Measurements from ENCODE around the gene PLCD1. TPM values are rescaled to one million over a fixed set of nuclear protein-coding genes. Genes with fewer than 3 reads are reported as not detected.
A peak's percentile ranks its signal among the peaks of the same experiment; 100 is the strongest.

PLCD1 gene
- total RNA-seq, 2 donors from 2014 or later, result 61.8 to 67.1 TPM

DNA sequence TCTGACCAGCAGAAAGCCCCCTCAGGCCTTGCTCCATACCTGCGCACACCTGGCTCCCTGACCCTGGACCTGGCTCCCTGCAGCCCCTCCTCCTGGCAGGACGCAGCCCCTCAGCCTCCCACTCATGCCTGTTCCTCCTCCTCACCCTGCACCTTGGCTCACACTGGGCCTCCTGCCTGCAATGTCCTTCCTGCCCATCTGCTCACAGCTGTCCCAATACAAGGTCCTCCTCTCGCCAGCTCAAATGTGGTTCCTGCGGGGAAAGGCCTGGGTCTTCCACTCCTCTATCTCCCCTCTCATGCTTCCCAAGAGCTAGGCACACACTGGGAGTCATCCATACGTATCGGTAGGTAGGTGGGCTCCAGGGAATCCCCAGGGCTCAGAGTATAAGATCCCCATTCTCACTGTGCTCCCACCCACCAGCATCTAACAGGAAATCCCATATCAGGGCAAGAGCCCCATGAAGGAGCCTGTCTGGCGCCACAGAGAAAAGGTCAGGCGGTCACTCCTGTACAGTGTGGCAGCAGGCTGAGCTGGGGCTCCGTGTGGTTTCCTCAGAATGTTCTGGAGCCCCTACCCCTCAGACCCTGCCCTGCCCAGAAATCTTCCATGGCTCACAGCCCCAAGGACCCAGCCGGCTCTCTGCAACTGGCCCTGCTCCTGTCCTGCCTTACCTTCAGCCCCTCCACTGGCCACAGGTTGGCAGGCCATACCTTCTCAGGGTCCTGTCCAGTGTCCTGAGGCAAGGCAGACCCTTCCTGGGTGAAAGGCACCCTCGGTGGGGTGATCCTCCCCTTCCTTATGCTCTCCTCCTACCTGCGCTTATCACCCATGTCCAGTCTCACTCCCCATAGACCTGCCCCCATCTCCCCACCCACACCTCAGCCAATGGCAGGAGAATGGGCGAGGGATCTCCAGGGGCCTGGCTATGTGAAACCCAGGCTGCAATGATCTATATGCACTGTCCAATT is 10.9 kb downstream of the PLCD1 start:
- Mint-ChIP-seq H3K27me3 (no peaks in the 10 kb centered on the region), H3K27ac (peak overlapping the region; percentile 61), H3K36me3 (ENCODE audit: low read depth) (peaks cover 21% of the 10 kb centered on the region), H3K4me3 (peak overlapping the region; percentile 57), H3K4me1 (peaks cover 31% of the 10 kb centered on the region)
- no peaks in the 10 kb centered on the region for H3K9me3 ChIP-seq (ENCODE audit: control insufficient read depth, low read length, poor library complexity, severe bottlenecking)
- ATAC-seq (no peak), DNase-seq (no peak)

- peaks cover 23% of the 10 kb centered on the region for H3K4me1 Mint-ChIP-seq
- no peaks in the 10 kb centered on the region for H3K9me3 ChIP-seq (ENCODE audit: control insufficient read depth, low read length, poor library complexity, severe bottlenecking)
- DNase-seq (no peak), ATAC-seq (no peak)
- H3K27ac Mint-ChIP-seq, result peak overlapping the region; percentile 61
- H3K27me3 Mint-ChIP-seq, result no peaks in the 10 kb centered on the region
- H3K36me3 Mint-ChIP-seq (ENCODE audit: low read depth), result peaks cover 21% of the 10 kb centered on the region
- H3K4me3 Mint-ChIP-seq, result no peak overlapping the region
Observed at GRCh38 chr3:38017445-38018295, 11.8 kb downstream of the PLCD1 start.

- Mint-ChIP-seq H3K27ac (no peak overlapping the region), H3K4me3 (no peak overlapping the region), H3K27me3 (no peaks in the 10 kb centered on the region), H3K36me3 (ENCODE audit: low read depth) (peaks cover 21% of the 10 kb centered on the region), H3K4me1 (peaks cover 17% of the 10 kb centered on the region)
- ATAC-seq (no peak), DNase-seq (no peak)
- no peaks in the 10 kb centered on the region for H3K9me3 ChIP-seq (ENCODE audit: control insufficient read depth, low read length, poor library complexity, severe bottlenecking)
Observed at GRCh38 chr3:38016847-38017444, 12.5 kb downstream of the PLCD1 start.

DNA sequence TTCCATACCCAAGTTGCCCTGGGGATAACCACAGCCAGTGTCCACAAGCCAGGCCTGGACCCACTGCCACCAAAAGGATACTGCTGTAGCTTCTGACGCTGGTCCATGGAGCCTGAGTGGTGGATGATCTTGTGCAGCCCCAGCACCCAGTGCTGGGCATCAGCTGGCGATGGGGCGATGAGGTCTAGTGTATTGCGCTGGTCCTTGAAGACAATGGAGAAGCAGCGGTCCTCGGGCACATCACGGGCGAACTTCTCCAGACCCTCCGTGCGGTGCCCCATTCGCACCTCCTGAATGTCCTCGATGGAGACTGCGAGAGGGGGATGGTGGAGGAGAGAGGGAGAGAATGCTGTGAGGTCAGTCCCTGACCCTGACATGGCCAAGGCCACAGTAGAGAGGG is 13.0 kb downstream of the PLCD1 start:
- H3K4me1 Mint-ChIP-seq, result peaks cover 13% of the 10 kb centered on the region
- H3K4me3 Mint-ChIP-seq, result no peak overlapping the region
- H3K27ac Mint-ChIP-seq, result no peak overlapping the region
- peaks cover 21% of the 10 kb centered on the region for H3K36me3 Mint-ChIP-seq (ENCODE audit: low read depth)
- no peaks in the 10 kb centered on the region for H3K9me3 ChIP-seq (ENCODE audit: control insufficient read depth, low read length, poor library complexity, severe bottlenecking)
- DNase-seq (no peak), ATAC-seq (no peak)
- no peaks in the 10 kb centered on the region for H3K27me3 Mint-ChIP-seq

GRCh38 chr3:38015984-38016383 is 13.5 kb downstream of the PLCD1 start:
- ATAC-seq (no peak), DNase-seq (no peak)
- Mint-ChIP-seq H3K4me1 (peaks cover 10% of the 10 kb centered on the region), H3K36me3 (ENCODE audit: low read depth) (peaks cover 21% of the 10 kb centered on the region), H3K27me3 (no peaks in the 10 kb centered on the region), H3K4me3 (no peak overlapping the region), H3K27ac (peak overlapping the region; percentile 16)
- no peaks in the 10 kb centered on the region for H3K9me3 ChIP-seq (ENCODE audit: control insufficient read depth, low read length, poor library complexity, severe bottlenecking)

DNA sequence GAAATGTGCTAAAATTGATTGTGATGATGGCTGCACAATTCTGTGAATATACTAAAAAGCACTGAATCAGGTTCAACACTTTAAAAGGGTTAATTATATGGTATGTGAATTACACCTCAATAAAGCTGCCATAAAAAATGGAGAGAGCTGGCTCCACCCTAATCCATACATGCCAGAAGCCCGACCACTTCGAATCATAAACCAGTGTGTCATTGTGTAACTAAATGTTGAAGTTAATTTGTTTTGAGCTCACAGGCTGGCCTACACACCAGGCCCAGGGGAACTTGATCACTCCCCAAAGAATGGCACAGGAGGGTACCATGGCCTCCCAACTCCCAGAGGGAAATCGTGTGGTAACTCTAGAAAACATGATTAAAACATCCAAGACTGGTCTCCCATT is 14.0 kb downstream of the PLCD1 start:
- peaks cover 20% of the 10 kb centered on the region for H3K36me3 Mint-ChIP-seq (ENCODE audit: low read depth)
- no peak overlapping the region for H3K4me3 Mint-ChIP-seq

GRCh38 chr3:38011111-38011510 is 18.3 kb downstream of the PLCD1 start:
- Mint-ChIP-seq H3K27me3 (no peaks in the 10 kb centered on the region), H3K4me1 (no peaks in the 10 kb centered on the region), H3K27ac (peak overlapping the region; percentile 53), H3K36me3 (ENCODE audit: low read depth) (peaks cover 3% of the 10 kb centered on the region), H3K4me3 (no peak overlapping the region)
- no peaks in the 10 kb centered on the region for H3K9me3 ChIP-seq (ENCODE audit: control insufficient read depth, low read length, poor library complexity, severe bottlenecking)
- no peak for DNase-seq
- ATAC-seq, result no peak

More for the DNA sequence above, 14.0 kb downstream of the PLCD1 start:
- H3K4me1 Mint-ChIP-seq, result peaks cover 6% of the 10 kb centered on the region
- H3K9me3 ChIP-seq (ENCODE audit: control insufficient read depth, low read length, poor library complexity, severe bottlenecking), result no peaks in the 10 kb centered on the region
- peak overlapping the region; percentile 16 for H3K27ac Mint-ChIP-seq
- no peaks in the 10 kb centered on the region for H3K27me3 Mint-ChIP-seq
- ATAC-seq, result no peak
- DNase-seq, result no peak

DNA sequence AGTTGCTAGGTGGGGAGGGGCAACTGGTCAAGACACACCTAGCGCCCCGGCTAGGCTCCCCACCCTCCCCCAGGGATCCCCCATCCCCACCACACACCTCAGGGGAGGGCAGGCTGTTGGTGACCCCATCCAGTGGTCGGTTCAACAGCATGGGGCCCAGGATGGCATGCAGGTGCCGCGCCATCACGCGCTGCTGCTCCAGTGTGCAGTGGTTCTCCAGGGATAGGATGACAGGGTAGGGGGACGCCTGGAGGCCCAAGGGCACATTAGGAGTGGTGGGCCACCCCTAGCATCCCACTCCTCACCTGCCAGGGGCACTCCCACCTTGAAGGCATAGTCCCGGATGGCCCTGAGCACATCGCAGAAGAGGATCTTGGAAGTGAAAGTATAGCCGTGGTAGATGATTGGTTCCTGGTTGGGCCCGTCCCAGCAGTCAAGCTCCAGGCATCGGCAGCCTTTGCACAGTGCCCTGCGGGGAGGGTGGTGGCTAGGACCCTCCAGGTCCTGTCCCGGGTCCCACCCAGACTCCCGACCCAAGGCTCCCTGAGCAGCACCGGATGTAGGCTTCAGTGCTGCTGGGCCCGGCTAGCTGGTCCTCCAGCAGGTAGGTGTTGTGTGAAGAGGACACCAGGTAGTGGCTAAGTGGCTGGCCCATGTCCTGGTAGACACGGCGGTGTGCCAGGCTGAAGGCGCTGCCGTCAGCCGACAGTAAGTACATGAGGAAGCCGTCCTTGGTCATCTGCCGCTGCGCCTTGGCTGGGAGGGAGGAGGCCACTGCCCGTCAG is 19.4 kb downstream of the PLCD1 start:
- ATAC-seq, result no peak
- Mint-ChIP-seq H3K4me3 (no peak overlapping the region), H3K4me1 (peaks cover under 1% of the 10 kb centered on the region), H3K36me3 (ENCODE audit: low read depth) (no peaks in the 10 kb centered on the region), H3K27ac (peak overlapping the region; percentile 53), H3K27me3 (no peaks in the 10 kb centered on the region)
- no peaks in the 10 kb centered on the region for H3K9me3 ChIP-seq (ENCODE audit: control insufficient read depth, low read length, poor library complexity, severe bottlenecking)
- DNase-seq, result no peak

GRCh38 chr3:38008971-38009580 is 20.4 kb downstream of the PLCD1 start:
- H3K9me3 ChIP-seq (ENCODE audit: control insufficient read depth, low read length, poor library complexity, severe bottlenecking), result no peaks in the 10 kb centered on the region
- H3K27ac Mint-ChIP-seq, result no peak overlapping the region
- H3K36me3 Mint-ChIP-seq (ENCODE audit: low read depth), result no peaks in the 10 kb centered on the region
- ATAC-seq, result no peak
- peaks cover 9% of the 10 kb centered on the region for H3K4me1 Mint-ChIP-seq
- no peak for DNase-seq
- no peak overlapping the region for H3K4me3 Mint-ChIP-seq
- H3K27me3 Mint-ChIP-seq, result no peaks in the 10 kb centered on the region

- no peak for ATAC-seq
- no peaks in the 10 kb centered on the region for H3K27me3 Mint-ChIP-seq
- no peaks in the 10 kb centered on the region for H3K36me3 Mint-ChIP-seq (ENCODE audit: low read depth)
- H3K4me3 Mint-ChIP-seq, result no peak overlapping the region
- H3K9me3 ChIP-seq (ENCODE audit: control insufficient read depth, low read length, poor library complexity, severe bottlenecking), result no peaks in the 10 kb centered on the region
- H3K4me1 Mint-ChIP-seq, result peaks cover 11% of the 10 kb centered on the region
- DNase-seq, result no peak
- no peak overlapping the region for H3K27ac Mint-ChIP-seq
Observed at GRCh38 chr3:38008191-38008701, 21.2 kb downstream of the PLCD1 start.

DNA sequence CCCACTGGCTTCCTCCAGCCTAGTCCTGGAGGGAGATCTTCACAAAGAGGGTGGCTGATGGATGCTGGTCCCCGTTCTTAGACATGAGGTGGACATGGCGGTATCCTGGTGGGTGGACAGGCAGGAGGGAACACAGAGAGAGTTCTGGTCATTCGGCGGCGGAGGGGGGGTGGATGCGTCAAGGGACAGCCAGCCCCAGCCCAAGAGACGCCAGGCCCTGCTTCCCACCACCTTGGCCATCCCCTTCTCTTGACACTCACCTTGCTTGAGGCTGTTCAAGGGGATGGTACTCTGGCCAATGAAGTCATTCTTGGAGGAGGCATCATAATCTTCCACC is 21.7 kb downstream of the PLCD1 start:
- no peak overlapping the region for H3K4me3 Mint-ChIP-seq
- H3K9me3 ChIP-seq (ENCODE audit: control insufficient read depth, low read length, poor library complexity, severe bottlenecking), result no peaks in the 10 kb centered on the region
- H3K27ac Mint-ChIP-seq, result no peak overlapping the region
- ATAC-seq (no peak), DNase-seq (no peak)
- no peaks in the 10 kb centered on the region for H3K36me3 Mint-ChIP-seq (ENCODE audit: low read depth)
- H3K4me1 Mint-ChIP-seq, result peaks cover 14% of the 10 kb centered on the region
- H3K27me3 Mint-ChIP-seq, result no peaks in the 10 kb centered on the region

DNA sequence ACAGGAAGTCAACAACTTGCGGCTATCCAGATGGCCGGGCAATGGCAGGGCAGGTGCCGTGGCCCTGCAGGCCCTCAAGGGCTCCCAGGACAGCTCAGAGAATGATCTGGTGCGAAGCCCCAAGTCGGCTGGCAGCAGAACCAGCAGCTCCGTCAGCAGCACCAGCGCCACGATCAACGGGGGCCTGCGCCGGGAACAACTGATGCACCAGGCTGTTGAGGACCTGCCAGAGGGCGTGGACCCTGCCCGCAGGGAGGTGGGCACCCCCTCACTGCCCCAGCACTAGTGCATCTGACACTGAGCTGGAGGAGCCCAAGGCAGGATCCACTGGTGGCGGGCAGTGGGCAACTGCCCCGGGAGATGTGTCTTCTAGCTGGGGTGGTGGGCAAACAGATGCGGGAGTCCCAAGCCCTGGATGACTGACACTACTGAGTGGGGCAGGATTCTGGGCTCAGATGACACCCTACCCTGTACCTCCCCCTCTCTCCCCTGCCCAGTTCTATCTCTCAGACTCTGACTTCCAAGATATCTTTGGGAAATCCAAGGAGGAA is 22.9 kb downstream of the PLCD1 start:
- H3K36me3 Mint-ChIP-seq (ENCODE audit: low read depth), result no peaks in the 10 kb centered on the region
- no peak overlapping the region for H3K27ac Mint-ChIP-seq
- H3K27me3 Mint-ChIP-seq, result no peaks in the 10 kb centered on the region
- no peaks in the 10 kb centered on the region for H3K9me3 ChIP-seq (ENCODE audit: control insufficient read depth, low read length, poor library complexity, severe bottlenecking)
- H3K4me3 Mint-ChIP-seq, result no peak overlapping the region
- DNase-seq, result no peak
- ATAC-seq, result no peak
- H3K4me1 Mint-ChIP-seq, result peaks cover 14% of the 10 kb centered on the region
